ENCODE results near the gene HDHD2. TPM values are rescaled to one million over a fixed set of nuclear protein-coding genes. Genes with fewer than 3 reads are reported as not detected.

HDHD2 gene
- total RNA-seq, 4 donors from 2014 or later = 39.8 to 114 (median 54.6) TPM

GRCh38 chr18:47075098-47075883 is 75.0 kb downstream of the HDHD2 start:
- peaks cover 0 to 7% of the 10 kb centered on the region in 2 donors for H3K36me3 ChIP-seq
- H3K9me3 ChIP-seq = no peaks in the 10 kb centered on the region
- 61 to 65% methylated on average over 12 to 13 of the region's 13 CpGs for WGBS, 2 donors
- TF ChIP-seq CTCF (IDR thresholded peaks at IDR 0.05) (no peak), POLR2A (IDR thresholded peaks at IDR 0.05) (no peak)
- no peak overlapping the region for H3K4me3 ChIP-seq (replicated peaks in 1 of 3)
- intact Hi-C loops (cut with DNase I) = no loop called here
- no peaks in the 10 kb centered on the region for H3K27me3 ChIP-seq
- H3K27ac ChIP-seq = no peak overlapping the region
- H3K4me1 ChIP-seq = no peaks in the 10 kb centered on the region
- DNase-seq = no peak

GRCh38 chr18:47067648-47068047 is 82.7 kb downstream of the HDHD2 start:
- 72 to 74% methylated on average over 3 of the region's 3 CpGs for WGBS, 2 donors
- H3K36me3 ChIP-seq = peaks cover 0 to 5% of the 10 kb centered on the region in 2 donors
- no peak for TF ChIP-seq POLR2A (IDR thresholded peaks at IDR 0.05)
- TF ChIP-seq CTCF (IDR thresholded peaks at IDR 0.05) = no peak
- no peak overlapping the region for H3K4me3 ChIP-seq (replicated peaks in 1 of 3)
- no peak for DNase-seq
- no peaks in the 10 kb centered on the region for H3K27me3 ChIP-seq
- no peaks in the 10 kb centered on the region for H3K4me1 ChIP-seq
- no peak overlapping the region for H3K27ac ChIP-seq
- no peaks in the 10 kb centered on the region for H3K9me3 ChIP-seq
- intact Hi-C loops (cut with DNase I) = no loop called here

GRCh38 chr18:47063096-47063495 is 87.2 kb downstream of the HDHD2 start:
- WGBS, 2 donors = 94% methylated on average over 8 of the region's 8 CpGs
- Histone ChIP-seq H3K4me1 (no peaks in the 10 kb centered on the region), H3K4me3 (replicated peaks in 1 of 3) (no peak overlapping the region), H3K27me3 (no peaks in the 10 kb centered on the region), H3K9me3 (no peaks in the 10 kb centered on the region), H3K36me3 (peaks cover 0 to 5% of the 10 kb centered on the region in 2 donors), H3K27ac (no peak overlapping the region)
- no peak for TF ChIP-seq POLR2A (IDR thresholded peaks at IDR 0.05)
- no peak for TF ChIP-seq CTCF (IDR thresholded peaks at IDR 0.05)
- DNase-seq = no peak
- intact Hi-C loops (cut with DNase I) = no loop called here

DNA sequence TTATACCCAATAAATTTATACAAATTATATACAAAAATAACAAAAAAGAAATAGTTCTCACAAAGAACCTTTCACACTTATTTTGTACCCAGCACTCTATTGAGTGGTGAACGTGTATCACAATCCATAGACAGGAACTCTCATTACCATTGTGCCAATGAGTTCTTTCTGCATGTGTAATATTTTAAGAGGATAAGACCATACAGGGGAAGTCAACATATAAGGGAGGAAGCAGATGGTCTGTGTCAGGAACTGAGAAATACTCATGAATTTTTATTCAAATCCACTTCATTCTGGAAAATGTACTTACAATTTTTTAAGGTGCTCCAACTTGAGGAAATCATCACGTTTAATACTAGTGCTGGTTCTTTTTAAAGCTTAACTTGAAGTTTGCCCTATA is 87.8 kb downstream of the HDHD2 start:
- no peaks in the 10 kb centered on the region for H3K4me1 ChIP-seq
- no peaks in the 10 kb centered on the region for H3K27me3 ChIP-seq
- DNase-seq = no peak
- intact Hi-C loops (cut with DNase I) = no loop called here
- no peak for TF ChIP-seq POLR2A (IDR thresholded peaks at IDR 0.05)
- TF ChIP-seq CTCF (IDR thresholded peaks at IDR 0.05) = no peak
- H3K4me3 ChIP-seq (replicated peaks in 1 of 3) = no peak overlapping the region
- no peaks in the 10 kb centered on the region for H3K9me3 ChIP-seq
- 66 to 69% methylated on average over 2 of the region's 2 CpGs for WGBS, 2 donors
- H3K36me3 ChIP-seq = peaks cover 0 to 5% of the 10 kb centered on the region in 2 donors
- H3K27ac ChIP-seq = no peak overlapping the region

Small RNA genes lying within 50 kb of the gene (small RNA-seq; reads per million reads assigned to genes)
- not detected for gene AC012254.4

Other genes starting within 250 kb of the HDHD2 start
- 10 to 100 TPM; 38.7 to 81.6 (median 42.3) TPM for gene PIAS2, start 233.0 kb downstream of the HDHD2 start, total RNA-seq
- 100 to 1,000 TPM in 1 of 4 donors, 10 to 100 TPM in 3; 11.3 to 104 (median 63.3) TPM for gene KATNAL2, start 232.9 kb downstream of the HDHD2 start, total RNA-seq
- gene ELOA2, start 114.9 kb downstream of the HDHD2 start, total RNA-seq = not detected
- gene IER3IP1, start 25.9 kb upstream of the HDHD2 start, total RNA-seq = 10 to 100 TPM; 13.2 to 17.6 (median 14.3) TPM
- not detected for gene SKOR2, start 101.2 kb upstream of the HDHD2 start, total RNA-seq